Panc1 (cell line): ENCODE results near the gene DDB1.

Source experiments
- POLR2AphosphoS5 ChIP-seq: IDR thresholded peaks from 2 replicates; pipeline ENCODE4 v1.6.1; 2012; ENCODE audit warnings: mild to moderate bottlenecking, low read depth, low read length, moderate library complexity
- TF ChIP-seq, protein P1 (sequence below): fragments of 450-650 bp; IDR thresholded peaks from 2 replicates; pipeline ENCODE4 v1.5.1; 2017; ENCODE audit warnings: mild to moderate bottlenecking
- TF ChIP-seq, protein P2 (sequence below), 2 experiments: IDR thresholded peaks; 2 replicates each; pipeline ENCODE4 v1.6.1; 2011 to 2012; ENCODE audit warnings: low read depth in 2 of 2, control low read depth in 1 of 2, low read length in 1 of 2, mild to moderate bottlenecking in 1 of 2, moderate library complexity in 1 of 2; ENCODE audit not compliant: insufficient read depth in 1 of 2

DNA sequence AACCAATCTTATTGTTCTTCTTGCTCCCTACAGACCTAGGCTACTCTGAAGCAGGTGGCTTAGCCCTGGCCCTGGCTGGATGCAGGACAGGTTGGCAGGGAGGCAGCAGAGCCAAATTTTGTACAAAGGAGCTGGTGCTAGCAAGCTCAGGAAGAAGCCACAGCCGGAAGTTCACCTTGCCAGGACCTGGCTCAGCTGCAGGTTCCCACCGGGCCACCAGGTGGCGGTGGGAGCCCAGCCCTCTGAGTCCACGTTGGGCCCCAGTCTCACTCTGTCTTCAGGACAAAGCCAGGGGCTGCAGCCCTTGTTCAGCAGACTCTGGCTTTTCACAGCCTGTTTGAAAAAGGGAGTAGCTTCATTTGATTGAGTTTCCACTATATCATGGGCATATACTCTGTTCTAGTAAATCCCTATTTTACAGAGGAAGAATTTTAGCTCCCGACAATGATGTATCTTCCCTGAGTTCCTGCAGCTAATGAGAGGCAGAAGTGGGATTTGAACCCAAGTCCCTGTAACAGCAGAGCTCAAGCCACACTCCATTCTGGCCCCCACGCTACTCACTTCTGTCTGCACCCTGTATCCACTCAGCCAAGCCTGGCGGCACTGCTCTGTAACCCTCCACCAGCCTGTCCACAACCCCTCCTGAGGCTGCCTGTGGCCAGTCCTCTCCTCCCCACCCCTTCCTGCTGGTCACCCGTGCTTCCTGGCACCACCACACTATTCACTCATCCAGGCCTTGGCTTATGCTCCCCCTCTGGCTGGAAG lies 3.4 kb upstream of the DDB1 start:
- TF ChIP-seq, protein P1, sequence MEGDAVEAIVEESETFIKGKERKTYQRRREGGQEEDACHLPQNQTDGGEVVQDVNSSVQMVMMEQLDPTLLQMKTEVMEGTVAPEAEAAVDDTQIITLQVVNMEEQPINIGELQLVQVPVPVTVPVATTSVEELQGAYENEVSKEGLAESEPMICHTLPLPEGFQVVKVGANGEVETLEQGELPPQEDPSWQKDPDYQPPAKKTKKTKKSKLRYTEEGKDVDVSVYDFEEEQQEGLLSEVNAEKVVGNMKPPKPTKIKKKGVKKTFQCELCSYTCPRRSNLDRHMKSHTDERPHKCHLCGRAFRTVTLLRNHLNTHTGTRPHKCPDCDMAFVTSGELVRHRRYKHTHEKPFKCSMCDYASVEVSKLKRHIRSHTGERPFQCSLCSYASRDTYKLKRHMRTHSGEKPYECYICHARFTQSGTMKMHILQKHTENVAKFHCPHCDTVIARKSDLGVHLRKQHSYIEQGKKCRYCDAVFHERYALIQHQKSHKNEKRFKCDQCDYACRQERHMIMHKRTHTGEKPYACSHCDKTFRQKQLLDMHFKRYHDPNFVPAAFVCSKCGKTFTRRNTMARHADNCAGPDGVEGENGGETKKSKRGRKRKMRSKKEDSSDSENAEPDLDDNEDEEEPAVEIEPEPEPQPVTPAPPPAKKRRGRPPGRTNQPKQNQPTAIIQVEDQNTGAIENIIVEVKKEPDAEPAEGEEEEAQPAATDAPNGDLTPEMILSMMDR, result peak; percentile 98
- TF ChIP-seq POLR2AphosphoS5, result no peak
- TF ChIP-seq, protein P2, sequence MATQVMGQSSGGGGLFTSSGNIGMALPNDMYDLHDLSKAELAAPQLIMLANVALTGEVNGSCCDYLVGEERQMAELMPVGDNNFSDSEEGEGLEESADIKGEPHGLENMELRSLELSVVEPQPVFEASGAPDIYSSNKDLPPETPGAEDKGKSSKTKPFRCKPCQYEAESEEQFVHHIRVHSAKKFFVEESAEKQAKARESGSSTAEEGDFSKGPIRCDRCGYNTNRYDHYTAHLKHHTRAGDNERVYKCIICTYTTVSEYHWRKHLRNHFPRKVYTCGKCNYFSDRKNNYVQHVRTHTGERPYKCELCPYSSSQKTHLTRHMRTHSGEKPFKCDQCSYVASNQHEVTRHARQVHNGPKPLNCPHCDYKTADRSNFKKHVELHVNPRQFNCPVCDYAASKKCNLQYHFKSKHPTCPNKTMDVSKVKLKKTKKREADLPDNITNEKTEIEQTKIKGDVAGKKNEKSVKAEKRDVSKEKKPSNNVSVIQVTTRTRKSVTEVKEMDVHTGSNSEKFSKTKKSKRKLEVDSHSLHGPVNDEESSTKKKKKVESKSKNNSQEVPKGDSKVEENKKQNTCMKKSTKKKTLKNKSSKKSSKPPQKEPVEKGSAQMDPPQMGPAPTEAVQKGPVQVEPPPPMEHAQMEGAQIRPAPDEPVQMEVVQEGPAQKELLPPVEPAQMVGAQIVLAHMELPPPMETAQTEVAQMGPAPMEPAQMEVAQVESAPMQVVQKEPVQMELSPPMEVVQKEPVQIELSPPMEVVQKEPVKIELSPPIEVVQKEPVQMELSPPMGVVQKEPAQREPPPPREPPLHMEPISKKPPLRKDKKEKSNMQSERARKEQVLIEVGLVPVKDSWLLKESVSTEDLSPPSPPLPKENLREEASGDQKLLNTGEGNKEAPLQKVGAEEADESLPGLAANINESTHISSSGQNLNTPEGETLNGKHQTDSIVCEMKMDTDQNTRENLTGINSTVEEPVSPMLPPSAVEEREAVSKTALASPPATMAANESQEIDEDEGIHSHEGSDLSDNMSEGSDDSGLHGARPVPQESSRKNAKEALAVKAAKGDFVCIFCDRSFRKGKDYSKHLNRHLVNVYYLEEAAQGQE (IDR thresholded peaks at IDR 0.05; ENCODE audit: insufficient read depth in 1 of 2, low read depth in 2 of 2, low read length in 1 of 2), result no peak
